Mesothelial cell of epicardium (in vitro differentiated cells): ENCODE measurements around the gene PCK1. TPM values are rescaled to one million over a fixed set of nuclear protein-coding genes. Genes with fewer than 3 reads are reported as not detected.
A peak's percentile ranks its signal among the peaks of the same experiment; 100 is the strongest.

Experiments used
- DNase-seq, 2 experiments: peaks; one replicate each; pipeline ENCODE4 v3.0.0; 2021; ENCODE audit warnings: low spot score in 2 of 2; ENCODE audit not compliant: unreplicated experiment in 2 of 2
- H3K27ac Mint-ChIP-seq: 2 replicates; pipeline ENCODE4 v1.8.0; 2021; ENCODE audit warnings: mixed read lengths
- H3K27me3 Mint-ChIP-seq: 2 replicates; pipeline ENCODE4 v1.8.0; 2021; ENCODE audit warnings: low read depth, mixed read lengths
- H3K36me3 Mint-ChIP-seq: 2 replicates; pipeline ENCODE4 v1.8.0; 2021; ENCODE audit warnings: mixed read lengths
- H3K4me1 Mint-ChIP-seq: 2 replicates; pipeline ENCODE4 v1.8.0; 2021; ENCODE audit warnings: mixed read lengths
- H3K4me3 Mint-ChIP-seq: 2 replicates; pipeline ENCODE4 v1.8.0; 2021; ENCODE audit warnings: mild to moderate bottlenecking, moderate library complexity, mixed read lengths
- H3K9me3 Mint-ChIP-seq: 2 replicates; pipeline ENCODE4 v1.8.0; 2021; ENCODE audit warnings: mixed read lengths
- CTCF ChIP-seq: fragments of 200-600 bp; sonication (generic); IDR thresholded peaks from one replicate; pipeline ENCODE4 v1.5.0; 2021; ENCODE audit warnings: antibody characterized with exemption; ENCODE audit not compliant: unreplicated experiment
- total RNA-seq: library from RNA; stranded (reverse); gene quantifications from 3 replicates; pipeline ENCODE4 v1.2.1, GENCODE V29; 2021

Gene PCK1
- total RNA-seq, 1 donor from 2014 or later, result not detected

GRCh38 chr20:57526885-57527460 is 33.9 kb upstream of the PCK1 start:
- H3K36me3 Mint-ChIP-seq, result no peaks in the 10 kb centered on the region
- peaks cover 53% of the 10 kb centered on the region for H3K27me3 Mint-ChIP-seq
- H3K27ac Mint-ChIP-seq, result peak overlapping the region; percentile 6
- no peak for TF ChIP-seq CTCF
- H3K4me1 Mint-ChIP-seq, result peaks cover 25% of the 10 kb centered on the region
- H3K9me3 Mint-ChIP-seq, result no peaks in the 10 kb centered on the region
- DNase-seq, result no peak
- no peak overlapping the region for H3K4me3 Mint-ChIP-seq

GRCh38 chr20:57527728-57528127 is 33.2 kb upstream of the PCK1 start:
- no peaks in the 10 kb centered on the region for H3K36me3 Mint-ChIP-seq
- TF ChIP-seq CTCF, result no peak
- no peak overlapping the region for H3K27ac Mint-ChIP-seq
- peaks cover 55% of the 10 kb centered on the region for H3K27me3 Mint-ChIP-seq
- no peak overlapping the region for H3K4me3 Mint-ChIP-seq
- no peaks in the 10 kb centered on the region for H3K9me3 Mint-ChIP-seq
- H3K4me1 Mint-ChIP-seq, result peaks cover 25% of the 10 kb centered on the region
- DNase-seq, result no peak

- TF ChIP-seq CTCF, result no peak
Observed at GRCh38 chr20:57528148-57528547, 32.8 kb upstream of the PCK1 start.

GRCh38 chr20:57529160-57529585 is 31.7 kb upstream of the PCK1 start:
- no peak overlapping the region for H3K27ac Mint-ChIP-seq
- no peak for DNase-seq

More at GRCh38 chr20:57528148-57528547, 32.8 kb upstream of the PCK1 start:
- no peak for DNase-seq
- Mint-ChIP-seq H3K4me3 (no peak overlapping the region), H3K4me1 (peaks cover 21% of the 10 kb centered on the region), H3K27ac (no peak overlapping the region), H3K27me3 (peaks cover 55% of the 10 kb centered on the region), H3K9me3 (no peaks in the 10 kb centered on the region), H3K36me3 (no peaks in the 10 kb centered on the region)

GRCh38 chr20:57529810-57530209 is 31.1 kb upstream of the PCK1 start:
- H3K27me3 Mint-ChIP-seq, result peaks cover 69% of the 10 kb centered on the region

More at GRCh38 chr20:57529160-57529585, 31.7 kb upstream of the PCK1 start:
- H3K36me3 Mint-ChIP-seq, result no peaks in the 10 kb centered on the region
- H3K4me3 Mint-ChIP-seq, result no peak overlapping the region
- TF ChIP-seq CTCF, result no peak
- peaks cover 7% of the 10 kb centered on the region for H3K9me3 Mint-ChIP-seq
- peaks cover 11% of the 10 kb centered on the region for H3K4me1 Mint-ChIP-seq
- peaks cover 63% of the 10 kb centered on the region for H3K27me3 Mint-ChIP-seq

More at GRCh38 chr20:57529810-57530209, 31.1 kb upstream of the PCK1 start:
- no peaks in the 10 kb centered on the region for H3K36me3 Mint-ChIP-seq
- H3K9me3 Mint-ChIP-seq, result peaks cover 7% of the 10 kb centered on the region
- H3K4me3 Mint-ChIP-seq, result no peak overlapping the region
- no peak overlapping the region for H3K27ac Mint-ChIP-seq
- DNase-seq, result no peak
- no peak for TF ChIP-seq CTCF
- peaks cover 10% of the 10 kb centered on the region for H3K4me1 Mint-ChIP-seq
